ENCODE measurements around the gene FHOD1. TPM values are rescaled to one million over a fixed set of nuclear protein-coding genes. Genes with fewer than 3 reads are reported as not detected.

The FHOD1 gene
- total RNA-seq: 10 to 100 TPM; 17.3 to 86.3 (median 43.3) TPM
- 100 to 1,000 TPM in 1 of 3 donors, 10 to 100 TPM in 2; 16.6 to 148 (median 96.4) TPM for polyA plus RNA-seq
- long read RNA-seq, donor 1, partial matches to known transcripts: 0 of 1 reads
- long read RNA-seq, donor 1, other reads (novel, unspliced or antisense): 0 of 1 reads
- long read RNA-seq, donor 2, partial matches to known transcripts: 11 of 11 reads
- long read RNA-seq, donor 2, other reads (novel, unspliced or antisense): 0 of 11 reads
- long read RNA-seq, donor 3, partial matches to known transcripts: 5 of 6 reads
- long read RNA-seq, donor 3, other reads (novel, unspliced or antisense): 0 of 6 reads
- long read RNA-seq, donor 4, partial matches to known transcripts: 3 of 3 reads
- long read RNA-seq, donor 4, other reads (novel, unspliced or antisense): 0 of 3 reads
- long read RNA-seq, donor 5, transcript FHOD1-201 (22 exons, 3,990 nt): major isoform, 29 of 55 reads
- long read RNA-seq, donor 5, partial matches to known transcripts: 7 of 55 reads
- long read RNA-seq, donor 5, other reads (novel, unspliced or antisense): 19 of 55 reads
- long read RNA-seq, donor 6, partial matches to known transcripts: 2 of 2 reads
- long read RNA-seq, donor 6, other reads (novel, unspliced or antisense): 0 of 2 reads
- long read RNA-seq, donor 7: 0 reads
- long read RNA-seq, donor 8, partial matches to known transcripts: 0 of 2 reads
- long read RNA-seq, donor 8, other reads (novel, unspliced or antisense): 0 of 2 reads
- long read RNA-seq, donor 9, partial matches to known transcripts: 0 of 3 reads
- long read RNA-seq, donor 9, other reads (novel, unspliced or antisense): 0 of 3 reads
- long read RNA-seq, donor 10, partial matches to known transcripts: 0 of 1 reads
- long read RNA-seq, donor 10, other reads (novel, unspliced or antisense): 0 of 1 reads

DNA sequence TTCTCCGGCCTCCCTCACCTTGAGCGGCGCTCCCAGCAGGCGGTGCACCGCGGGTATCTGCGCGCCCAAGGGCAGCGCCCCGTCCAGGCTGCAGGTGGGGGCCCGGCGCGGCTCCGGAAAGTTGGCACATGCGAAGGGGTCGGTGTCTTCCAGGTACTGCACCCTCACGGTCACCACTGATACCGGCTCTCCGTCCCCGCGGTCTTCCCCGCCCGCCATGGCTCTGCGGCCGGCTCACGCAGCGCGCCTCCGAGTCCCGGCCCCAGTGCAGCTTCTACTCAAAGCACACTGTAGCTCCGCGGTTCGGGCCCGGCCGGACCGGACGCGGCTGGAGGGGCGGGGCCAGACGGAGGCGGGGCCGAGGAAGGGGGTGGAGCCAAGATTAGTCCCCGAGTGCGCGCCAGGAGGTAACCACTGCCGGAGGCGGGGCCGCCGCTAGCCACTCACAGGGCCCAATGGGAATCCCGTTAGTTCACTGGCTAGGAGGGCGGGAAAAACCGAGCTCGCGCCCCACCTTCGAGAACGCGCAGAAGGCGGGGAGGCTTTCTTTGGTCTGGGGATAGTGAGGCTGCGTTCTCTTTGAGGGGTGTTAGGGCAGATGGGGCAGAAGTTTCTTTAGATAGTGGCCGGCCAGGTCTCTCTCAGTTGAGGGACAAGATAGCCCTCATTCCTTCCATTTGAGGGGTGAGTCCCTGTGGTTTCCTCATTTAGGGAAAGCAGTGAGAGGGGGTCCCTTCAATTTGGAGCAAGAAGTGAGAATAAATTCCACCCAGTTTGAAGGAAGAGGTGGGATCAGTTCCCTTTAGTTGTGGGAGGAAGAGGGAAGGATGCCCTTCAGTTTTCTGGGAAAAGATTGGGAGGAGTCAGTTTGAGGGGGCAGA lies at the start of gene FHOD1:
FHOD1 (minus strand) TSS at position 290 of the 881 bp plus-strand sequence; CDS start at position 219, 71 bp downstream.
- peak; percentile 89 to 98 for TF ChIP-seq POLR2A (IDR thresholded peaks at IDR 0.05)
- TF ChIP-seq, protein P1, sequence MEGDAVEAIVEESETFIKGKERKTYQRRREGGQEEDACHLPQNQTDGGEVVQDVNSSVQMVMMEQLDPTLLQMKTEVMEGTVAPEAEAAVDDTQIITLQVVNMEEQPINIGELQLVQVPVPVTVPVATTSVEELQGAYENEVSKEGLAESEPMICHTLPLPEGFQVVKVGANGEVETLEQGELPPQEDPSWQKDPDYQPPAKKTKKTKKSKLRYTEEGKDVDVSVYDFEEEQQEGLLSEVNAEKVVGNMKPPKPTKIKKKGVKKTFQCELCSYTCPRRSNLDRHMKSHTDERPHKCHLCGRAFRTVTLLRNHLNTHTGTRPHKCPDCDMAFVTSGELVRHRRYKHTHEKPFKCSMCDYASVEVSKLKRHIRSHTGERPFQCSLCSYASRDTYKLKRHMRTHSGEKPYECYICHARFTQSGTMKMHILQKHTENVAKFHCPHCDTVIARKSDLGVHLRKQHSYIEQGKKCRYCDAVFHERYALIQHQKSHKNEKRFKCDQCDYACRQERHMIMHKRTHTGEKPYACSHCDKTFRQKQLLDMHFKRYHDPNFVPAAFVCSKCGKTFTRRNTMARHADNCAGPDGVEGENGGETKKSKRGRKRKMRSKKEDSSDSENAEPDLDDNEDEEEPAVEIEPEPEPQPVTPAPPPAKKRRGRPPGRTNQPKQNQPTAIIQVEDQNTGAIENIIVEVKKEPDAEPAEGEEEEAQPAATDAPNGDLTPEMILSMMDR (IDR thresholded peaks at IDR 0.05): peak in 1 of 6 experiments; percentile 33
- H3K4me1 ChIP-seq (replicated peaks in 1 of 2): peaks cover 44 to 51% of the 10 kb centered on the region in 2 donors
- peak; percentile 97 to 99 (median 98) for DNase-seq
- no peaks in the 10 kb centered on the region for H3K36me3 ChIP-seq (replicated peaks in 1 of 2)
- H3K27ac ChIP-seq: peak within 1 kb of the TSS; percentile 83 to 94 (median 85)
- H3K9me3 ChIP-seq (replicated peaks in 1 of 3): no peaks in the 10 kb centered on the region
- H3K27me3 ChIP-seq: peaks cover 5% of the 10 kb centered on the region
- WGBS, 4 donors: 0 to 1% (median 0%) methylated on average over 31 to 60 of the region's 60 CpGs
- intact Hi-C loops (cut with DNase I): no loop called here
- peak within 1 kb of the TSS; percentile 62 to 89 (median 84) for H3K4me3 ChIP-seq

DNA sequence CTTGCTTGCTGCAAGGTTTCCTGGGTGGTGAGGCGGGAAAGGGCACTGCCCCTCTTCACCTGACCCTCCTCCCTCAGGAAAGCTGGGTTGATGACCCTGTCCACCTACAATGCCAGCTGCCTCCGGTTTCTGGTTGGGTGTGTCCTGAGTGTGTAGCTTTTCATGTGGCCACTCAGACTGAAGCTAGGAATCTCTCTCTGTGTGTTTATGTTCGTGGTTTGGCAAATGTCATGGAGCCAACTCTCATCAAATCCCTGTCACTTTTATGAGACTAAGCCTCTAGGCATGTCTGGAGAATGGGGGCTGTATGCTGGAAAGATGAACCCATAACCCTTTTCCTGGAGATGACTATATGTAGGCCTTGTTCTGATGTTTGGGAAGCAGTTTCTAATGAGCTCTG lies 49.1 kb upstream of the FHOD1 start:
- no peaks in the 10 kb centered on the region for H3K36me3 ChIP-seq (replicated peaks in 1 of 2)
- WGBS, 4 donors: 45 to 75% (median 74%) methylated on average over 2 to 3 of the region's 3 CpGs
- no peaks in the 10 kb centered on the region for H3K9me3 ChIP-seq (replicated peaks in 1 of 3)
- no peak overlapping the region for H3K4me3 ChIP-seq
- no peak for TF ChIP-seq POLR2A (IDR thresholded peaks at IDR 0.05)
- TF ChIP-seq, protein P1 (IDR thresholded peaks at IDR 0.05): no peak
- H3K4me1 ChIP-seq (replicated peaks in 1 of 2): no peaks in the 10 kb centered on the region
- intact Hi-C loops (cut with DNase I): no loop called here
- no peaks in the 10 kb centered on the region for H3K27me3 ChIP-seq
- H3K27ac ChIP-seq: no peak overlapping the region
- no peak for DNase-seq

DNA sequence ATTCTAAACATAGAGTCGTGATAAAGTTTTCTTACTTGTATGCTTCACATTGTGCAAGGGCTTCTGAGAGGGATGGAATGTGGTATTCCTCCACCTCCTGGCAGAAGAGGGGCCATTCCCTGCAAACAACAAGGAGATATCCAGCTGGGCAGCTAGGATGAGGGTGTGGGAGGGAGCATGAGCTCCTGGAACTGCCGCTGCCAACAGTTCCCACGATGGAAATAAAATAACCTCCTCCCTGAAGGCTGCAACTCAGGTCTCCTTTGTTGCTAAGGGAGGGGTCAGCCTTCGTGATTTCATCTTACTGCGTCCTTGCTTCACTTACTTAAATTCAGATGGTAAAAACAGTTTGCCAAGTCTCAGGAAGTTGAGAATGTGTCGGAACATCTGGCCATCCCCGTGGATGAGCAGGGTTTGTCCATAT lies 47.7 kb upstream of the FHOD1 start:
- H3K4me1 ChIP-seq (replicated peaks in 1 of 2): no peaks in the 10 kb centered on the region
- H3K9me3 ChIP-seq (replicated peaks in 1 of 3): no peaks in the 10 kb centered on the region
- DNase-seq: no peak
- H3K27ac ChIP-seq: no peak overlapping the region
- H3K4me3 ChIP-seq: no peak overlapping the region
- intact Hi-C loops (cut with DNase I): no loop called here
- no peaks in the 10 kb centered on the region for H3K27me3 ChIP-seq
- no peaks in the 10 kb centered on the region for H3K36me3 ChIP-seq (replicated peaks in 1 of 2)
- 67 to 76% (median 73%) methylated on average over 7 of the region's 7 CpGs for WGBS, 4 donors
- TF ChIP-seq, protein P1 (IDR thresholded peaks at IDR 0.05): no peak
- no peak for TF ChIP-seq POLR2A (IDR thresholded peaks at IDR 0.05)
